Neural cell (in vitro differentiated cells): Measurements from ENCODE around the gene ENC1. TPM values are rescaled to one million over a fixed set of nuclear protein-coding genes. Genes with fewer than 3 reads are reported as not detected.

Experiments
- H2AFZ ChIP-seq: fragments of 200-600, 300-800 bp; sonication (generic), shearing (Covaris generic); 2 replicates; pipeline ENCODE4 v1.6.0; 2014; ENCODE audit warnings: low read depth, mild to moderate bottlenecking, antibody characterized with exemption, low read length, moderate library complexity
- H3F3A ChIP-seq: fragments of 200-600 bp; shearing (Covaris generic); 2 replicates; pipeline ENCODE4 v1.6.1; 2016; ENCODE audit warnings: mild to moderate bottlenecking, moderate library complexity, mixed read lengths, antibody characterized with exemption, low read length; ENCODE audit not compliant: insufficient read depth, poor library complexity, severe bottlenecking
- H3K27ac ChIP-seq: fragments of 200-600, 300-800 bp; sonication (generic), shearing (Covaris generic); 2 replicates; pipeline ENCODE4 v1.5.1; 2014; ENCODE audit warnings: mild to moderate bottlenecking, low read length, moderate library complexity
- H3K27me3 ChIP-seq: fragments of 300-800, 200-600 bp; sonication (generic), shearing (Covaris generic); 2 replicates; pipeline ENCODE4 v1.6.0; 2014; ENCODE audit warnings: mild to moderate bottlenecking, low read depth, low read length, moderate library complexity; ENCODE audit not compliant: insufficient read depth
- H3K36me3 ChIP-seq: fragments of 300-800, 200-600 bp; sonication (generic), shearing (Covaris generic); 2 replicates; pipeline ENCODE4 v1.5.1; 2014; ENCODE audit warnings: mild to moderate bottlenecking, antibody characterized with exemption, low read length, moderate library complexity; ENCODE audit not compliant: insufficient read depth
- H3K4me2 ChIP-seq: fragments of 300-800, 200-600 bp; sonication (generic), shearing (Covaris generic); 2 replicates; pipeline ENCODE4 v1.6.0; 2014; ENCODE audit warnings: mild to moderate bottlenecking, low read length
- H3K4me3 ChIP-seq: fragments of 300-800, 200-600 bp; sonication (generic), shearing (Covaris generic); 2 replicates; pipeline ENCODE4 v1.5.1; 2014; ENCODE audit warnings: mild to moderate bottlenecking, low read length, moderate library complexity
- H3K79me2 ChIP-seq: fragments of 200-600 bp; shearing (Covaris generic); replicated peaks from 2 replicates; pipeline ENCODE4 v1.6.0; 2014; ENCODE audit warnings: mild to moderate bottlenecking, low read length, moderate library complexity; ENCODE audit not compliant: insufficient read depth
- H3K9ac ChIP-seq: fragments of 300-800, 200-600 bp; sonication (generic), shearing (Covaris generic); 2 replicates; pipeline ENCODE4 v1.6.1; 2016; ENCODE audit warnings: mild to moderate bottlenecking, low read length, mixed read lengths
- H3K9me2 ChIP-seq: fragments of 200-600 bp; shearing (Covaris generic); 2 replicates; pipeline ENCODE4 v1.6.1; 2016; ENCODE audit warnings: mild to moderate bottlenecking, low read length, mixed read lengths; ENCODE audit not compliant: insufficient read depth
- H3K9me3 ChIP-seq: fragments of 200-600, 300-800 bp; sonication (generic), shearing (Covaris generic); 2 replicates; pipeline ENCODE4 v1.6.1; 2016; ENCODE audit warnings: mild to moderate bottlenecking, mixed run types, low read length, moderate library complexity, mixed read lengths
- H4K20me1 ChIP-seq: fragments of 200-600 bp; shearing (Covaris generic); 2 replicates; pipeline ENCODE4 v1.6.1; 2016; ENCODE audit warnings: mild to moderate bottlenecking, mixed run types; ENCODE audit not compliant: insufficient read depth
- EP300 ChIP-seq: fragments of 450-650 bp; conservative IDR thresholded peaks from 2 replicates; pipeline ENCODE4 v1.6.1; 2014; ENCODE audit warnings: antibody characterized with exemption, mild to moderate bottlenecking, moderate library complexity; ENCODE audit not compliant: poor library complexity, severe bottlenecking
- EZH2 ChIP-seq: fragments of 200-600, 300-800 bp; shearing (Covaris generic), sonication (generic); IDR thresholded peaks from 2 replicates; pipeline ENCODE4 v1.6.1; 2014; ENCODE audit warnings: antibody characterized with exemption, low read length, borderline replicate concordance, mild to moderate bottlenecking; ENCODE audit not compliant: insufficient read depth, poor library complexity, severe bottlenecking
- MXI1 ChIP-seq: fragments of 450-650 bp; conservative IDR thresholded peaks from 2 replicates; pipeline ENCODE4 v1.6.1; 2014; ENCODE audit warnings: antibody characterized with exemption, mild to moderate bottlenecking; ENCODE audit not compliant: poor library complexity, severe bottlenecking
- POLR2AphosphoS5 ChIP-seq: IDR thresholded peaks from 2 replicates; pipeline ENCODE4 v1.6.1; 2012
- RAD21 ChIP-seq: fragments of 450-650 bp; conservative IDR thresholded peaks from 2 replicates; pipeline ENCODE4 v1.6.1; 2014; ENCODE audit warnings: antibody characterized with exemption, mild to moderate bottlenecking, moderate library complexity
- REST ChIP-seq: IDR thresholded peaks from 2 replicates; pipeline ENCODE4 v1.6.1; 2012; ENCODE audit warnings: borderline replicate concordance
- SMC3 ChIP-seq: fragments of 450-650 bp; conservative IDR thresholded peaks from 2 replicates; pipeline ENCODE4 v1.6.1; 2014; ENCODE audit warnings: antibody characterized with exemption, mild to moderate bottlenecking, moderate library complexity; ENCODE audit not compliant: poor library complexity
- TAF1 ChIP-seq: IDR thresholded peaks from 2 replicates; pipeline ENCODE4 v1.6.1; 2012; ENCODE audit warnings: low read depth
- polyA plus RNA-seq: library from polyadenylated mRNA; depleted of rRNA; stranded (reverse); fragments of >200 nt; gene quantifications from 2 replicates; pipeline ENCODE4 v1.2.3, GENCODE V29; 2014
- TF ChIP-seq, protein P1 (sequence below): fragments of 450-650 bp; IDR thresholded peaks from 2 replicates; pipeline ENCODE4 v1.5.1; 2014; ENCODE audit warnings: antibody characterized with exemption, mild to moderate bottlenecking, moderate library complexity; ENCODE audit not compliant: poor library complexity, severe bottlenecking

Gene ENC1
- polyA plus RNA-seq, 1 donor from 2014 or later, result 449 TPM

- Histone ChIP-seq H2AFZ (no peak overlapping the region), H3K27me3 (no peaks in the 10 kb centered on the region), H3K9me3 (no peaks in the 10 kb centered on the region), H3K27ac (no peak overlapping the region), H3K36me3 (no peaks in the 10 kb centered on the region), H3F3A (no peaks in the 10 kb centered on the region), H3K9me2 (no peaks in the 10 kb centered on the region), H4K20me1 (no peaks in the 10 kb centered on the region), H3K9ac (no peak overlapping the region), H3K79me2 (no peaks in the 10 kb centered on the region), H3K4me3 (no peak overlapping the region), H3K4me2 (no peak overlapping the region)
- TF ChIP-seq POLR2AphosphoS5 (no peak), EP300 (no peak), SMC3 (peak; percentile 96), REST (no peak), EZH2 (no peak), MXI1 (no peak), RAD21 (peak; percentile 95), TAF1 (no peak)
- TF ChIP-seq, protein P1, sequence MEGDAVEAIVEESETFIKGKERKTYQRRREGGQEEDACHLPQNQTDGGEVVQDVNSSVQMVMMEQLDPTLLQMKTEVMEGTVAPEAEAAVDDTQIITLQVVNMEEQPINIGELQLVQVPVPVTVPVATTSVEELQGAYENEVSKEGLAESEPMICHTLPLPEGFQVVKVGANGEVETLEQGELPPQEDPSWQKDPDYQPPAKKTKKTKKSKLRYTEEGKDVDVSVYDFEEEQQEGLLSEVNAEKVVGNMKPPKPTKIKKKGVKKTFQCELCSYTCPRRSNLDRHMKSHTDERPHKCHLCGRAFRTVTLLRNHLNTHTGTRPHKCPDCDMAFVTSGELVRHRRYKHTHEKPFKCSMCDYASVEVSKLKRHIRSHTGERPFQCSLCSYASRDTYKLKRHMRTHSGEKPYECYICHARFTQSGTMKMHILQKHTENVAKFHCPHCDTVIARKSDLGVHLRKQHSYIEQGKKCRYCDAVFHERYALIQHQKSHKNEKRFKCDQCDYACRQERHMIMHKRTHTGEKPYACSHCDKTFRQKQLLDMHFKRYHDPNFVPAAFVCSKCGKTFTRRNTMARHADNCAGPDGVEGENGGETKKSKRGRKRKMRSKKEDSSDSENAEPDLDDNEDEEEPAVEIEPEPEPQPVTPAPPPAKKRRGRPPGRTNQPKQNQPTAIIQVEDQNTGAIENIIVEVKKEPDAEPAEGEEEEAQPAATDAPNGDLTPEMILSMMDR, result peak; percentile 92
Observed at GRCh38 chr5:74648835-74649293, 8.3 kb upstream of the ENC1 start.

DNA sequence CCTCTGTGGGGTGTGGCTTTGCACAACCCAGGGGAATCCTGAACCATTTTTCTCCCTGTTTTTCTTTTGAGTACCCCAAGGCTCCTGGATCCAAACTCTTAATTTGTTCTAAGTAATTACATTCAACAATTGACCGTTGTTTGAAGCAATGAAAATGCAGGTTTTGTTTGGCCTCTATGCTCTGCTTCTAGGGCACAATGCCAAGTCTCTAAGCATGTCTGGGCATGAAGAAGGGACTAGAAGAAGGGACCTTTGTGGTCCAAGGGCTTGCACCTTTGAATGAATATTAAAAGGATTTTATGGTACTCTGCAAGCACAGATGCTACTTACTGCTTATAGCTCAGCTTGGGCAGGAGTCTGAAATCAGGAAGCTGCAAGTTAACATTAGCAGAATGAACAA lies 6.6 kb upstream of the ENC1 start:
- H3K27me3 ChIP-seq, result no peaks in the 10 kb centered on the region
- no peaks in the 10 kb centered on the region for H3K79me2 ChIP-seq
- no peaks in the 10 kb centered on the region for H3K9me3 ChIP-seq
- no peaks in the 10 kb centered on the region for H3K9me2 ChIP-seq
- no peak overlapping the region for H2AFZ ChIP-seq
- no peak overlapping the region for H3K4me3 ChIP-seq
- no peak overlapping the region for H3K9ac ChIP-seq
- no peak overlapping the region for H3K4me2 ChIP-seq
- H3F3A ChIP-seq, result no peaks in the 10 kb centered on the region
- TF ChIP-seq TAF1 (no peak), POLR2AphosphoS5 (no peak), EP300 (no peak)
- no peaks in the 10 kb centered on the region for H3K36me3 ChIP-seq
- H4K20me1 ChIP-seq, result no peaks in the 10 kb centered on the region
- H3K27ac ChIP-seq, result no peak overlapping the region

DNA sequence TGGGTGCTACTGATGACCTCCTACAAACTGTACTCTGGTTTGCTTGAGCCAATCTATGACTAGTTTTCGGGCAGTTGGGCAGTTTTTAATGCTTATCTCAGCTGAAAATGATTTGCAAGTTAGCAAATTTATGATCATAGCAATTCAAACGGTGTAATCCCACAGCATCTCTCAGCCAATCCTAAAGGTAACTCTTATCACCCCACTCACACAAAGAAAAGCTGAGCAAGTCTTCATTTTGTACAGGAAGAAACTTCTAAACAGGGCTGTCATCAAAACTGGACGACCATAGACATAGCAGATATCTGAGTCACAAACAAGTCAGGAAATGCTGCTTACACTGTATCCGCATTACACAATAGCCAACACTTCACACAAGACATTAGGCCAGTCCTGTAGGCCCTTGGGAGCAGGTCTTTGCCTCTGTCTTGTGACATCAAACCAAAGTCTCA lies 2.6 kb upstream of the ENC1 start:
- Histone ChIP-seq H3K9me2 (no peaks in the 10 kb centered on the region), H3K4me2 (no peak overlapping the region), H3K9ac (no peak overlapping the region), H3K36me3 (no peaks in the 10 kb centered on the region), H2AFZ (no peak overlapping the region), H3K27ac (no peak overlapping the region), H4K20me1 (peaks cover 8% of the 10 kb centered on the region), H3K27me3 (no peaks in the 10 kb centered on the region), H3F3A (peaks cover 5% of the 10 kb centered on the region), H3K9me3 (no peaks in the 10 kb centered on the region), H3K4me3 (no peak overlapping the region), H3K79me2 (peaks cover 22% of the 10 kb centered on the region)
- TF ChIP-seq POLR2AphosphoS5, result no peak
- no peak for TF ChIP-seq SMC3
- no peak for TF ChIP-seq TAF1
